ENCODE measurements around the gene AR.

The AR gene

DNA sequence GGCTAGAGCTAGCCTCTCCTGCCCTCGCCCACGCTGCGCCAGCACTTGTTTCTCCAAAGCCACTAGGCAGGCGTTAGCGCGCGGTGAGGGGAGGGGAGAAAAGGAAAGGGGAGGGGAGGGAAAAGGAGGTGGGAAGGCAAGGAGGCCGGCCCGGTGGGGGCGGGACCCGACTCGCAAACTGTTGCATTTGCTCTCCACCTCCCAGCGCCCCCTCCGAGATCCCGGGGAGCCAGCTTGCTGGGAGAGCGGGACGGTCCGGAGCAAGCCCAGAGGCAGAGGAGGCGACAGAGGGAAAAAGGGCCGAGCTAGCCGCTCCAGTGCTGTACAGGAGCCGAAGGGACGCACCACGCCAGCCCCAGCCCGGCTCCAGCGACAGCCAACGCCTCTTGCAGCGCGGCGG, at the start of gene AR:
Gene AR (plus strand): TSS at position 204 of the 400 bp plus-strand sequence. CDS start 1,126 bp downstream, outside the sequence.
- DNase-seq (ENCODE audit: low read depth) = no peak

- no peak for DNase-seq (ENCODE audit: low read depth)
These were observed 43.2 kb upstream of the AR start for GRCh38 chrX:67500617-67501016.

DNA sequence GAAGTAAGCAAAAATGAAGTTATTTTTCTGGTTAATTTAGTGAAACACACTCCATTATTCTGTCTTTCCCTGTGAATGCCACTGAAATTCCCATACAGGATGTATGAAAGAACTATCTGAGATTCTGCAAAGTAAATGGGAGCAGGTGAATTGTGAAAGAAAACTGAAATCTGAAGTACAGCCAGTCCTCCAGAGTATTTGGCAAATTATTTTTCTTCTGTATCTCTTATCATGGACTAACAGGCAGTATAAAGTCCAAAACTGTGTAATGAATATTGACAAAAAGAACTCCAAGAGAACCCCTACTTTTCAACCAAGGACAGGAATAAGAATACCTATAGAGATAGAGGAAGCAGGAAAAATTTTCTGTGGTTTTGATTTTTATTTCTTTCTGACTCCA, 40.8 kb upstream of the AR start:
- no peak for DNase-seq (ENCODE audit: low read depth)

GRCh38 chrX:67503453-67503852, 40.4 kb upstream of the AR start:
- DNase-seq (ENCODE audit: low read depth) = no peak

GRCh38 chrX:67520671-67521070, 23.1 kb upstream of the AR start:
- DNase-seq (ENCODE audit: low read depth) = no peak

- no peak for DNase-seq (ENCODE audit: low read depth)
These were observed 20.7 kb upstream of the AR start for GRCh38 chrX:67523002-67523681.

GRCh38 chrX:67523932-67524331, 19.9 kb upstream of the AR start:
- DNase-seq (ENCODE audit: low read depth) = no peak

DNA sequence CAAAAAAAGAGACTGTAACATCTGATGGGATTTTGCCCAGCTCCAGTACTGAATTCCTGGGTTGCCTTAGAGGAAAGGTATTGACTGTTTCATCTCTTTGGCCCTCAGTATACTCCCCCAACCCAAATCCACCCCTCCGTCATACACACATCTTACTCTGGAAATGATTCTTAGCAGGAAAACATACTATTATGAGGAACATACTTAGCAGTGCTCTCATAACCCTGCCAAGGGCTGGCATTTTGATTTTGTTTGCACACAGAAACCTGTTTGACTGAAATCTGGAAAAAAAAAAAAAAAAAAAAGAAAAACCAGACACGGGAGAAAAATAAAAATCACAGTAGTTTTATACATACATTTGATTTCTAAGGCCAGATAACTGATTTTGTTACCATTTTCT, 19.4 kb upstream of the AR start:
- DNase-seq (ENCODE audit: low read depth) = no peak

DNA sequence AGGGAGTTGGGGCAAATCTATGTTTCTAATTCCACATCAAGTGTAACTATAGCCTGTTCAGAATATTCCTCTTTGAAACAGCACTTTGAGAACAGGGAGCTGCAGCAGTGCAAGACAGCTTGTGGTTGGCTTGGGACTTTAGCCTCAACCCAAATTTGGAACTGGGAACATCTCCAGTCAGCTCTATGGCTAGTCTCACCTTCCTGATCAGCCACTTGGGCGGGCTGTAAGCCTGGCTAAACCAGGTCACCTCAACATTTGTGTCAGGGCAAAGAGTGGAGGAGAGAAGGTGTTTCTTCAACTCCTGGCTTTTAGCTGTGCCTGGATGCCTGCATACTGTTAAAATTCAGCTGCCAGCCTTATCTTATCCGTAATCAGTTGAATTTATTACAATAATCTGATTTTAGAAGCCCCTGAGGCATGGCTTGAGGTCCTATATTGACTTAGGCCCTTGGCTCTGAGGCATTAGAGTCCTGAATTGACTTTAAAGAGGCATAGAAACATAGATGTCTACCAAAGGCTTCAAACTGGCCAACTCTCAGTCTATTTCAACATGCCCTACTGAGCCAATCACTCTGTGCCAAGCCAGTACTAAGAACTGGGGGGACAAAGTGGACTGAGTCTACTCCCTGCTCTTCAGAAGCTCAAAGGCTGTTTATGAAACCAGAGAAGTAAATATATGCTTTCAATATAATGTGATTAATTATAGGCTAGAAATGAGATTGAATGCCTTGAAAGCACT, 18.7 kb upstream of the AR start:
- DNase-seq (ENCODE audit: low read depth) = no peak

- DNase-seq (ENCODE audit: low read depth) = no peak
These were observed 7.3 kb upstream of the AR start for GRCh38 chrX:67536564-67536963.

- DNase-seq (ENCODE audit: low read depth) = no peak
These were observed 5.4 kb upstream of the AR start for GRCh38 chrX:67538383-67538782.

DNA sequence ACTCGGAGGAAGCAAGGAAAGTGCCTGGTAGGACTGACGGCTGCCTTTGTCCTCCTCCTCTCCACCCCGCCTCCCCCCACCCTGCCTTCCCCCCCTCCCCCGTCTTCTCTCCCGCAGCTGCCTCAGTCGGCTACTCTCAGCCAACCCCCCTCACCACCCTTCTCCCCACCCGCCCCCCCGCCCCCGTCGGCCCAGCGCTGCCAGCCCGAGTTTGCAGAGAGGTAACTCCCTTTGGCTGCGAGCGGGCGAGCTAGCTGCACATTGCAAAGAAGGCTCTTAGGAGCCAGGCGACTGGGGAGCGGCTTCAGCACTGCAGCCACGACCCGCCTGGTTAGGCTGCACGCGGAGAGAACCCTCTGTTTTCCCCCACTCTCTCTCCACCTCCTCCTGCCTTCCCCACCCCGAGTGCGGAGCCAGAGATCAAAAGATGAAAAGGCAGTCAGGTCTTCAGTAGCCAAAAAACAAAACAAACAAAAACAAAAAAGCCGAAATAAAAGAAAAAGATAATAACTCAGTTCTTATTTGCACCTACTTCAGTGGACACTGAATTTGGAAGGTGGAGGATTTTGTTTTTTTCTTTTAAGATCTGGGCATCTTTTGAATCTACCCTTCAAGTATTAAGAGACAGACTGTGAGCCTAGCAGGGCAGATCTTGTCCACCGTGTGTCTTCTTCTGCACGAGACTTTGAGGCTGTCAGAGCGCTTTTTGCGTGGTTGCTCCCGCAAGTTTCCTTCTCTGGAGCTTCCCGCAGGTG, 637 bp downstream of the AR start:
- DNase-seq (ENCODE audit: low read depth) = no peak

- no peak for DNase-seq (ENCODE audit: low read depth)
These were observed 1.4 kb downstream of the AR start for GRCh38 chrX:67545036-67545821.

- no peak for DNase-seq (ENCODE audit: low read depth)
These were observed 2.2 kb downstream of the AR start for GRCh38 chrX:67545893-67546495.

DNA sequence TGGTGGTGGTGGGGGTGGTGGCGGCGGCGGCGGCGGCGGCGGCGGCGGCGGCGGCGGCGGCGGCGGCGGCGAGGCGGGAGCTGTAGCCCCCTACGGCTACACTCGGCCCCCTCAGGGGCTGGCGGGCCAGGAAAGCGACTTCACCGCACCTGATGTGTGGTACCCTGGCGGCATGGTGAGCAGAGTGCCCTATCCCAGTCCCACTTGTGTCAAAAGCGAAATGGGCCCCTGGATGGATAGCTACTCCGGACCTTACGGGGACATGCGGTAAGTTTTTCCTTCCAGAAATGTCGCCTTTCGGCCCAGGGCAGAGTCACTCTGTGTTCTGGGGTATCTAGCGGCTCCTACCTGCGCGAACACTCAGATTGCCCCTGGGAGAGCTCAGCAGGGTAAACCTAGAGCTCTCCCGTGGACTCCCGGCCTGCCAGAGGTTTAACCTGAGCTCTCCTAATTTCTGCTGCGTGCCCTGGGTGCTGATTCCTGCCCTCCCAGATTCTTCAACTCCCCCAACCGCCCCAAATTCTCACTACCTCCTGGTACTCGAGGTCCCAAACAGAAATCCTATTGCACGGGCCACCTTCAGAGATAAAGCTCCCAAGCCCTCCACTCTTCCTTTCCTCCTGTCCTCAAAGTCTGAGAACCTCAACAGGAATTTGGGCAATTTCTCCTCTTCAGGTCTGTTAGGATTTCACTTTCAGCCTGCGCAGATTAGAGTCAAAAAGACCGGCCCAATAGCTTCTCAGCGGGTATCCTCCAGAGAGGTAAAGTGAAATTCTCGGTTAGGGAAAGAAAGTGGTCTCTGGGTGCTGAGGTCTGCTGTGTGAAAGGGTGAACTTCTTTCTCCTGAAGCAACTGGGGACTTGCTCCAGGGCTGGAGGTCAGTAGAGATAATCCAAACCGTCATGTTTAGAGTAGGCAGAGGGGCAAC, 2.9 kb downstream of the AR start:
- DNase-seq (ENCODE audit: low read depth) = no peak

GRCh38 chrX:67555578-67556203, 11.9 kb downstream of the AR start:
- DNase-seq (ENCODE audit: low read depth) = no peak

- no peak for DNase-seq (ENCODE audit: low read depth)
These were observed 14.4 kb downstream of the AR start for GRCh38 chrX:67558267-67558666.

DNA sequence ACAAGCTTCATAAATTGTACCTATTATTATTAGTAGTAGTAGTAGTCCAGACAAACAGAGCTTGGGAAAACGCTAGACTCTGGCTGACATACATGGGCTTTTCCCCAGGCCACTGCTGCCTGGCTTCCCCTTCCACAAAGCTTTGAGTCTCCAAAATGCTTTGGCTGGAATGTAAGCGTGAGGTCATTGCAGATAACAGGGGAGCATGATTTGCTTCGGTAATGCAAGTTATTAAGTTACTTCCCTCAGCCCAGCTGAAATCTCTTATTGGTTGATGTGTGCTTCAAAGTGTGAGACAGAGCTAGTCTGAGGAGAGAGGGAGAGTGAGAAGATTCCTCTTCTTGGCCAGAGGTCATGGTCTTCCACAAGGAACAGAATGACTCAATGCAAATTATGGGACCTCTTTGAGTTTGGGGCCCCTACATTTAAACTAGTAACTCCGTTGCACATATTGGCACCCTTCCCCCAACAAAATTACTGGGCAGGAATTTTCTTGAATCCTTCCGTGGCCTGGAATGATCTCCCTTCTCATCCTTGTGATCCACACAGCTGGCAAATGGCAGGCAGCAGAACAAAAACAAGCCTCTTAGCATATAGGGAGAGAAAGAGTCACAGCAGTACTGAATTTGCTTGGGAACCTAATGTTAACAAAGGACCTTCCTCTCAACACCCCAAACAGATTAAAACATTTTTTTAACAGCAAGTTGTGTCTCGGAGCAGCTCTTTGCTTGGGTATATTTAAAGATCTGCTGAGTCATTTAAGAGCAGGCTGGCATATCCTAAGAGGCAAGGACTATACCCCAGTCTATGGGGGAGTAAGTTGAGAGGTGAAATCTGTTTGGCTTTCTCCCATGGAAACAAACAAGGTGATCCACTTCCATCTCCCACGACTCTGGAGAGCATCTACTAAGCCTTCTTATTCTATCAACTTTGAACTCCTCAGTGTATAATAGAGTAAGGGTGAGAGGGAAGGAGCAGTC, 19.9 kb downstream of the AR start:
- no peak for DNase-seq (ENCODE audit: low read depth)

DNA sequence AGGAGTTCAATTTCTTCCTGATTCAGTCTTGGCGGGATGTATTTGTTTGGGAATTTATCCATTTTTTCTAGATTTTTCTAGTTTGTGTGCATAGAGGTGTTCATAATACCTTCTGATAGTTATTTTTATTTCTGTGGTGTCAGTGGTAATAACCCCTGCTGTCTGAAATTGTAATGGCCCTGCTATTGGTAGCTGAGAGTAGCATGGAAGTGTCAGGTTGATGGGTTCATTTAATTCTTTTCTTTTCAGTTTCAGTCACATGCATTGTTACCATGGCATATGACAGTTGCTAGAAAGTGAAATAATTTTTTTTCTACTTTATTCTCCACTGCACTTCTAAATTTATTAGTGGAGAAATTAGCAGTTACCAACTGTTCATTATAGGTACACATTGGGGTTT, 20.7 kb downstream of the AR start:
- DNase-seq (ENCODE audit: low read depth) = no peak

Data from HS-5 (cell line).